Cardiac muscle cell (in vitro differentiated cells and primary cell): ENCODE results near the gene OR2H1. TPM values are rescaled to one million over a fixed set of nuclear protein-coding genes. Genes with fewer than 3 reads are reported as not detected.
A peak's percentile ranks its signal among the peaks of the same experiment; 100 is the strongest.

Source experiments
- DNase-seq, 2 donors: peaks; one replicate each; pipeline versions ENCODE4 v3.0.0 to v3.0.0-alpha.2; 2010 to 2017; ENCODE audit warnings: low read depth in 1 of 2, low spot score in 1 of 2
- H3K27ac ChIP-seq: fragments of 200-600 bp; sonication (generic); 2 replicates; pipeline ENCODE4 v1.5.1; 2016
- H3K27me3 ChIP-seq: fragments of 200-600 bp; sonication (generic); 2 replicates; pipeline ENCODE4 v1.6.0; 2016; ENCODE audit warnings: control low read depth
- H3K36me3 ChIP-seq: fragments of 200-600 bp; sonication (generic); 2 replicates; pipeline ENCODE4 v1.5.1; 2016; ENCODE audit warnings: control low read depth
- H3K4me1 ChIP-seq: fragments of 200-600 bp; sonication (generic); 2 replicates; pipeline ENCODE4 v1.8.1; 2017; ENCODE audit warnings: low read depth, mild to moderate bottlenecking, mixed run types
- H3K4me3 ChIP-seq: fragments of 200-600 bp; sonication (generic); 2 replicates; pipeline ENCODE4 v1.5.1; 2016; ENCODE audit warnings: mild to moderate bottlenecking
- H3K9me3 ChIP-seq: fragments of 200-600 bp; sonication (generic); 2 replicates; pipeline ENCODE4 v1.5.1; 2017; ENCODE audit warnings: low read depth, mild to moderate bottlenecking, control low read depth
- CTCF ChIP-seq: IDR thresholded peaks from 2 replicates; pipeline ENCODE4 v1.5.1; 2012; ENCODE audit warnings: low read depth, mild to moderate bottlenecking, low read length
- polyA plus RNA-seq: library from polyadenylated mRNA; unstranded; fragments of >200 nt; fragmentation: Nextera tagmentation; extraction: Ambion mirVana; gene quantifications from 2 replicates; pipeline ENCODE4 v1.2.1, GENCODE V29; 2016
- total RNA-seq: library from RNA; depleted of rRNA; stranded (reverse); fragments of >200 nt; gene quantifications from 2 replicates; pipeline ENCODE4 v1.2.3, GENCODE V29; 2016

Gene OR2H1
- total and polyA plus RNA-seq, 2 experiments from 2014 or later = not detected

DNA sequence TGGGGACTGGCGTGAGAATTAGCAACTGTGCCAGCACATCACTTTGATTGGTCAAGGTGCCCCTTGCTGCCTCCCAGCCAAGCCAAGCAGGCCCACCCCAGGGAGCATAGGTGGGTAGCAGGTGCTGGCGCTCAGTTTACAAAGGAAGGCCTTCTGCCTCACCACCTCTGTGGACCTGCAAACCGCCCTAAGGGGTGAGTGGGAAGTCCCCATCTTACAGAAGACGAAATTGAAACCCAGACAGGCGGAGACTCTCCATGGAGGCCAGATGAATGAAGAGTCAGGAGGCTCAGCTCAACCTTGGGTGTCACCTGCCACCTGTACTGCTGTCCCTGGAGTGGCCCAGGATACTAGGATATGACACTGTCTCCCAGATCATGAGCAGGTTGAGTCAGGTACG lies 52.3 kb downstream of the OR2H1 start:
- H3K27ac ChIP-seq = no peak overlapping the region
- no peaks in the 10 kb centered on the region for H3K27me3 ChIP-seq
- DNase-seq = no peak
- no peaks in the 10 kb centered on the region for H3K4me1 ChIP-seq
- H3K4me3 ChIP-seq = no peak overlapping the region
- no peaks in the 10 kb centered on the region for H3K9me3 ChIP-seq
- TF ChIP-seq CTCF = no peak
- H3K36me3 ChIP-seq = no peaks in the 10 kb centered on the region

DNA sequence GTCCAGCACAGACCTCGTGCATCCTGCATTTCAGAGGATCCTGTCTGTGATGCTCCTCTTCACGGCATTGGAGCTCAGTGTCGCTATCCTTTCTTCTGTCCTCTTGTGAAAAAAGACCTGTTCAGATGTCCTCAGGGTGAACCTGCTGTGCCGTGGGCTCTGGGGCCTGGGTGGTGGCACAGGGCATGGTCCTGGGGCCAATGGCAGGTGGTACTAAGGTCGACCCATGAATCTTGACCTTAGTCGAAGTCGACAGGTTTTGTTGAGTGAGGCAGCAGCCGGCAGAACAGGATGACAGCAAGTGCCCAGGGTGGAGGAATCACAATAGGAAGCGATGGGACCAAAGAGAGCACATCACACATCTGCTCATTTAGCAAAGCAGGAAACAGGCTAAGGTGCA lies 52.8 kb downstream of the OR2H1 start:
- H3K4me3 ChIP-seq = no peak overlapping the region
- no peaks in the 10 kb centered on the region for H3K9me3 ChIP-seq
- H3K27ac ChIP-seq = no peak overlapping the region
- H3K36me3 ChIP-seq = no peaks in the 10 kb centered on the region
- no peak for TF ChIP-seq CTCF
- no peaks in the 10 kb centered on the region for H3K4me1 ChIP-seq
- H3K27me3 ChIP-seq = no peaks in the 10 kb centered on the region
- no peak for DNase-seq

DNA sequence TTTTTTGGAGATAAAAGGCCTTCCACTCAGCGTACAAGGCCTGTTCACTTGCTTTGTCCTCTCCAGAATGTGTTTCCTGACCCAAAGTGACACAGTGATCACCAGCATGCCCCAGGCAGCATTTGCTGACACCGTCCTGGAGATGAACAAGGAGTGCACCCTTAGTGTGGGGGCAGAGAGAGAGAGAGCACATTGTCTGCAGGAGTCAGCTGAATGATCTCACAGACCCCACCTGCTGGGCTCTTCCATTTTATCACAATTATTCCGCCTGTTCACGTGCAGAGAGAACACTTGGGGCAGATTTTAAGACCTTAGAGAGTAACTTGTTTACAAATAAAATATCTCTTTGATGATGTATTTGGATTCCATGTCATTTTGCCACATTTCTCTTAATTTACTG lies 53.2 kb downstream of the OR2H1 start:
- H3K4me1 ChIP-seq = no peaks in the 10 kb centered on the region
- H3K36me3 ChIP-seq = no peaks in the 10 kb centered on the region
- H3K4me3 ChIP-seq = no peak overlapping the region
- DNase-seq = peak in 1 of 2 donors; percentile 1
- no peaks in the 10 kb centered on the region for H3K9me3 ChIP-seq
- H3K27ac ChIP-seq = no peak overlapping the region
- H3K27me3 ChIP-seq = no peaks in the 10 kb centered on the region
- TF ChIP-seq CTCF = no peak

DNA sequence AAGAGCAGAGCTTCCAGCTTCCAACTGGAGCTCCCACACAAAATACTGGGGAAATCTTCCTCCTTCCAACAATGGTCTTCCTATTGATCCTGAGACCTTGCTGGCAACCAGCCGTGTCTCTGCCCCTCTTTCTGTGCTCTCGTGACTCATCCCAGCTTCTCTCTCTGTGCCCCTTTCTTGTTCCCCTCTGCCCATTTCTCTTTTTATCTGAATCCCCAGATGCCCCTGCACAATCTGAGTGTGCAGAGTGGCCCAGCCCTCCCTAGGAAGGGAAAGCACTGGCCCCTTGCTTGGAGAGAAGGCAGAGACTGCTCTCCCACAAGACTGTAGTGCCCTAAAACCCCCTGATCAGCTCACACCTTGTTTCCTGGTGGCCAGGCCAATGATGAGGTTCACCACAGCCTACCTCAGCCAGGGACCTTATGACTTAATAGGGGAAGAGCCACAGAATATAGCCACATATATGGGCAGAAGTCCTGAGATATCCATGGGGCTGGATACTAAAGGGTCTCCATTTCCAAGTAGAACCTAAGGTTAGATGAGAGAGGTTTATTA lies 53.9 kb downstream of the OR2H1 start:
- TF ChIP-seq CTCF = no peak
- Histone ChIP-seq H3K27me3 (no peaks in the 10 kb centered on the region), H3K4me3 (no peak overlapping the region), H3K27ac (no peak overlapping the region), H3K9me3 (no peaks in the 10 kb centered on the region), H3K36me3 (no peaks in the 10 kb centered on the region), H3K4me1 (no peaks in the 10 kb centered on the region)
- DNase-seq = no peak

Other genes with a start within 250 kb of the OR2H1 start
- not detected in 2 replicates for gene OR14J1, start 155.5 kb upstream of the OR2H1 start, total RNA-seq
- gene OR14J1, start 155.5 kb upstream of the OR2H1 start, polyA plus RNA-seq = not detected in 2 replicates
- gene OR5V1, start 88.3 kb upstream of the OR2H1 start, total RNA-seq = not detected in 2 replicates
- gene OR5V1, start 88.3 kb upstream of the OR2H1 start, polyA plus RNA-seq = not detected in 2 replicates
- not detected in 2 replicates for gene OR12D3, start 81.9 kb upstream of the OR2H1 start, total RNA-seq
- gene OR12D3, start 81.9 kb upstream of the OR2H1 start, polyA plus RNA-seq = not detected in 2 replicates
- not detected in 2 replicates for gene OR12D2, start 61.5 kb upstream of the OR2H1 start, total RNA-seq
- not detected in 2 replicates for gene OR12D2, start 61.5 kb upstream of the OR2H1 start, polyA plus RNA-seq
- not detected in 2 replicates for gene OR12D1, start 42.2 kb upstream of the OR2H1 start, total RNA-seq
- not detected in 2 replicates for gene OR12D1, start 42.2 kb upstream of the OR2H1 start, polyA plus RNA-seq
- not detected in 2 replicates for gene OR10C1, start 17.8 kb upstream of the OR2H1 start, total RNA-seq
- not detected in 2 replicates for gene OR10C1, start 17.8 kb upstream of the OR2H1 start, polyA plus RNA-seq
- gene OR11A1, start 84 bp upstream of the OR2H1 start, total RNA-seq = not detected in 2 replicates
- gene OR11A1, start 84 bp upstream of the OR2H1 start, polyA plus RNA-seq = not detected in 2 replicates
- not detected in 2 replicates for gene MAS1L, start 30.8 kb downstream of the OR2H1 start, total RNA-seq
- gene MAS1L, start 30.8 kb downstream of the OR2H1 start, polyA plus RNA-seq = not detected in 2 replicates
- not detected in 2 replicates for gene UBD, start 102.6 kb downstream of the OR2H1 start, total RNA-seq
- gene UBD, start 102.6 kb downstream of the OR2H1 start, polyA plus RNA-seq = not detected in 2 replicates
- not detected in 2 replicates for gene OR2H2, start 128.0 kb downstream of the OR2H1 start, total RNA-seq
- 0.73 and 0.80 TPM in 2 replicates for gene OR2H2, start 128.0 kb downstream of the OR2H1 start, polyA plus RNA-seq
- gene GABBR1, start 176.0 kb downstream of the OR2H1 start, total RNA-seq = 50.2 and 101 TPM in 2 replicates
- 67.0 and 113 TPM in 2 replicates for gene GABBR1, start 176.0 kb downstream of the OR2H1 start, polyA plus RNA-seq
- 1.3 and 1.8 TPM in 2 replicates for gene MOG, start 199.9 kb downstream of the OR2H1 start, total RNA-seq
- 2.4 and 2.9 TPM in 2 replicates for gene MOG, start 199.9 kb downstream of the OR2H1 start, polyA plus RNA-seq
- gene ZFP57, start 224.0 kb downstream of the OR2H1 start, total RNA-seq = 4.1 and 4.9 TPM in 2 replicates
- gene ZFP57, start 224.0 kb downstream of the OR2H1 start, polyA plus RNA-seq = 3.5 and 6.7 TPM in 2 replicates